Liver (tissue), 9 donors: Measurements from ENCODE around the gene DPM2. TPM values are rescaled to one million over a fixed set of nuclear protein-coding genes. Genes with fewer than 3 reads are reported as not detected.

ENCODE experiments used
- DNase-seq: peaks from one replicate; pipeline ENCODE4 v3.0.0-alpha.2; 2017; ENCODE audit warnings: low spot score
- H3K27ac ChIP-seq, 2 donors: one replicate each; pipeline ENCODE4 v1.7.0; 2013; ENCODE audit warnings: inconsistent platforms in 2 of 2, low read length in 2 of 2, control low read depth in 1 of 2, low read depth in 1 of 2, mild to moderate bottlenecking in 1 of 2
- H3K27me3 ChIP-seq, 4 donors: one replicate each; pipeline versions ENCODE4 v1.6.1 to v1.7.0; 2013; ENCODE audit warnings: low read length in 3 of 4, inconsistent platforms in 1 of 4, mild to moderate bottlenecking in 1 of 4, moderate library complexity in 1 of 4; ENCODE audit not compliant: control insufficient read depth in 4 of 4, insufficient read depth in 4 of 4
- H3K36me3 ChIP-seq, 4 donors: one replicate each; pipeline versions ENCODE4 v1.6.1 to v1.7.0; 2013; ENCODE audit warnings: low read length in 3 of 4, mild to moderate bottlenecking in 3 of 4, low read depth in 1 of 4, moderate library complexity in 1 of 4; ENCODE audit not compliant: control insufficient read depth in 4 of 4, insufficient read depth in 3 of 4
- H3K4me1 ChIP-seq, 4 donors: one replicate each; pipeline versions ENCODE4 v1.6.1 to v1.7.0; 2013; ENCODE audit warnings: low read length in 3 of 4, mild to moderate bottlenecking in 3 of 4, moderate library complexity in 1 of 4; ENCODE audit not compliant: control insufficient read depth in 4 of 4, insufficient read depth in 4 of 4
- H3K4me3 ChIP-seq, 3 donors: one replicate each; pipeline versions ENCODE4 v1.6.1 to v1.7.0; 2013; ENCODE audit warnings: low read length in 3 of 3, control low read depth in 1 of 3, low read depth in 1 of 3, mild to moderate bottlenecking in 1 of 3
- H3K9ac ChIP-seq, 2 donors: one replicate each; pipeline ENCODE4 v1.7.0; 2013; ENCODE audit warnings: low read length in 2 of 2, mild to moderate bottlenecking in 2 of 2, moderate library complexity in 2 of 2, control low read depth in 1 of 2, low read depth in 1 of 2
- H3K9me3 ChIP-seq, 4 donors: one replicate each; pipeline versions ENCODE4 v1.6.1 to v1.7.0; 2013; ENCODE audit warnings: low read length in 3 of 4; ENCODE audit not compliant: control insufficient read depth in 4 of 4
- FOXA1 ChIP-seq: IDR thresholded peaks from 2 replicates; pipeline ENCODE4 v1.6.1; 2016; ENCODE audit warnings: antibody characterized with exemption
- FOXA2 ChIP-seq: IDR thresholded peaks from 2 replicates; pipeline ENCODE4 v1.6.1; 2016; ENCODE audit warnings: antibody characterized with exemption
- GABPA ChIP-seq, 2 donors: IDR thresholded peaks in 1 of 2; conservative IDR thresholded peaks in 1 of 2; 2 replicates each; pipeline ENCODE4 v1.6.1; 2016; ENCODE audit warnings: antibody characterized with exemption in 2 of 2, mild to moderate bottlenecking in 1 of 2, moderate library complexity in 1 of 2
- JUND ChIP-seq, 2 donors: IDR thresholded peaks; 2 replicates each; pipeline ENCODE4 v1.6.1; 2016; ENCODE audit warnings: antibody characterized with exemption in 2 of 2
- RAD21 ChIP-seq, 2 donors: IDR thresholded peaks; 2 replicates each; pipeline ENCODE4 v1.6.1; 2016; ENCODE audit warnings: antibody characterized with exemption in 2 of 2, mild to moderate bottlenecking in 2 of 2
- RXRA ChIP-seq, 2 donors: IDR thresholded peaks; 2 replicates each; pipeline ENCODE4 v1.6.1; 2017 to 2018; ENCODE audit warnings: antibody characterized with exemption in 2 of 2, mild to moderate bottlenecking in 1 of 2
- YY1 ChIP-seq: IDR thresholded peaks from 2 replicates; pipeline ENCODE4 v1.6.1; 2016; ENCODE audit warnings: antibody characterized with exemption, mild to moderate bottlenecking
- WGBS: extraction: QIAGEN DNeasy Blood & Tissue Kit; methylation state at CpG from one replicate; pipeline ENCODE4 v1.1.7; 2013; 5-methylcytosine and 5-hydroxymethylcytosine counted together
- polyA plus RNA-seq, 2 donors: library from polyadenylated mRNA; stranded (reverse) in 1 of 2; unstranded in 1 of 2; fragments of 200-250 nt in 1 of 2; fragments of >200 nt in 1 of 2; fragmentation: Nextera tagmentation in 1 of 2; extraction: Ambion mirVana in 1 of 2; gene quantifications; one replicate each; pipeline versions ENCODE4 v1.2.1 to v1.2.3, GENCODE V29; 2013 to 2015
- total RNA-seq, 2 donors: library from RNA; depleted of rRNA; stranded (reverse); fragments of >200 nt; gene quantifications; one replicate each; pipeline ENCODE4 v1.2.3, GENCODE V29; 2014
- TF ChIP-seq, protein P1 (sequence below): IDR thresholded peaks from 2 replicates; pipeline ENCODE4 v1.6.1; 2016; ENCODE audit warnings: antibody characterized with exemption
- TF ChIP-seq, protein P2 (sequence below): fragments of 150-350 bp; IDR thresholded peaks from 2 replicates; pipeline ENCODE4 v1.5.1; 2017; ENCODE audit warnings: improper control_type of control experiment, low read depth, low read length; ENCODE audit not compliant: missing input control
- donor health status: healthy.
- donor health status: healthy.
- donor health status: healthy.
- donor health status: healthy.
- donor health status: healthy.

The DPM2 gene
- total and polyA plus RNA-seq, 4 donors = 9.3 to 25.0 (median 22.0) TPM

GRCh38 chr9:127912882-127913281 lies 24.8 kb downstream of the DPM2 start:
- no peaks in the 10 kb centered on the region for H3K9me3 ChIP-seq
- H3K36me3 ChIP-seq = peaks cover 0 to 1% (median 0%) of the 10 kb centered on the region in 4 donors
- peaks cover 6 to 28% (median 14%) of the 10 kb centered on the region in 4 donors for H3K4me1 ChIP-seq
- no peak for TF ChIP-seq YY1
- TF ChIP-seq, protein P1, sequence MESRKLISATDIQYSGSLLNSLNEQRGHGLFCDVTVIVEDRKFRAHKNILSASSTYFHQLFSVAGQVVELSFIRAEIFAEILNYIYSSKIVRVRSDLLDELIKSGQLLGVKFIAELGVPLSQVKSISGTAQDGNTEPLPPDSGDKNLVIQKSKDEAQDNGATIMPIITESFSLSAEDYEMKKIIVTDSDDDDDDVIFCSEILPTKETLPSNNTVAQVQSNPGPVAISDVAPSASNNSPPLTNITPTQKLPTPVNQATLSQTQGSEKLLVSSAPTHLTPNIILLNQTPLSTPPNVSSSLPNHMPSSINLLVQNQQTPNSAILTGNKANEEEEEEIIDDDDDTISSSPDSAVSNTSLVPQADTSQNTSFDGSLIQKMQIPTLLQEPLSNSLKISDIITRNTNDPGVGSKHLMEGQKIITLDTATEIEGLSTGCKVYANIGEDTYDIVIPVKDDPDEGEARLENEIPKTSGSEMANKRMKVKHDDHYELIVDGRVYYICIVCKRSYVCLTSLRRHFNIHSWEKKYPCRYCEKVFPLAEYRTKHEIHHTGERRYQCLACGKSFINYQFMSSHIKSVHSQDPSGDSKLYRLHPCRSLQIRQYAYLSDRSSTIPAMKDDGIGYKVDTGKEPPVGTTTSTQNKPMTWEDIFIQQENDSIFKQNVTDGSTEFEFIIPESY = no peak
- no peak for TF ChIP-seq FOXA2
- peak in 1 of 2 donors; percentile 26 for TF ChIP-seq RXRA (IDR thresholded peaks at IDR 0.05)
- TF ChIP-seq RAD21 (IDR thresholded peaks at IDR 0.05) = no peak
- TF ChIP-seq FOXA1 = no peak
- no peak overlapping the region for H3K27ac ChIP-seq
- no peak for DNase-seq
- WGBS = 53% methylated on average over 5 of the region's 5 CpGs
- H3K4me3 ChIP-seq = no peak overlapping the region
- H3K9ac ChIP-seq = no peak overlapping the region
- no peaks in the 10 kb centered on the region for H3K27me3 ChIP-seq

- no peak for TF ChIP-seq GABPA (IDR thresholded peaks at IDR 0.05 in 1 of 2, conservative IDR thresholded peaks at IDR 0.05 in 1 of 2)
- no peak for TF ChIP-seq FOXA1
- TF ChIP-seq, protein P1 = no peak
- H3K27ac ChIP-seq = no peak overlapping the region
- no peak overlapping the region for H3K4me3 ChIP-seq
- no peak for DNase-seq
- H3K9ac ChIP-seq = no peak overlapping the region
- peaks cover 0 to 1% (median 0%) of the 10 kb centered on the region in 4 donors for H3K36me3 ChIP-seq
- WGBS = 92% methylated on average over 31 of the region's 31 CpGs
- H3K4me1 ChIP-seq = peaks cover 6 to 27% (median 14%) of the 10 kb centered on the region in 4 donors
- no peaks in the 10 kb centered on the region for H3K27me3 ChIP-seq
- no peaks in the 10 kb centered on the region for H3K9me3 ChIP-seq
These were observed 25.4 kb downstream of the DPM2 start for GRCh38 chr9:127912296-127912695.

GRCh38 chr9:127910613-127911205 lies 26.9 kb downstream of the DPM2 start:
- Histone ChIP-seq H3K4me1 (peaks cover 0 to 14% (median 7%) of the 10 kb centered on the region in 4 donors), H3K27ac (no peak overlapping the region), H3K9ac (no peak overlapping the region), H3K4me3 (no peak overlapping the region), H3K9me3 (no peaks in the 10 kb centered on the region), H3K27me3 (no peaks in the 10 kb centered on the region), H3K36me3 (peaks cover 0 to 1% (median 0%) of the 10 kb centered on the region in 4 donors)
- no peak for DNase-seq
- 75% methylated on average over 6 of the region's 6 CpGs for WGBS
- peak; percentile 35 to 50 for TF ChIP-seq RAD21 (IDR thresholded peaks at IDR 0.05)
- no peak for TF ChIP-seq JUND (IDR thresholded peaks at IDR 0.05)
- TF ChIP-seq, protein P2, sequence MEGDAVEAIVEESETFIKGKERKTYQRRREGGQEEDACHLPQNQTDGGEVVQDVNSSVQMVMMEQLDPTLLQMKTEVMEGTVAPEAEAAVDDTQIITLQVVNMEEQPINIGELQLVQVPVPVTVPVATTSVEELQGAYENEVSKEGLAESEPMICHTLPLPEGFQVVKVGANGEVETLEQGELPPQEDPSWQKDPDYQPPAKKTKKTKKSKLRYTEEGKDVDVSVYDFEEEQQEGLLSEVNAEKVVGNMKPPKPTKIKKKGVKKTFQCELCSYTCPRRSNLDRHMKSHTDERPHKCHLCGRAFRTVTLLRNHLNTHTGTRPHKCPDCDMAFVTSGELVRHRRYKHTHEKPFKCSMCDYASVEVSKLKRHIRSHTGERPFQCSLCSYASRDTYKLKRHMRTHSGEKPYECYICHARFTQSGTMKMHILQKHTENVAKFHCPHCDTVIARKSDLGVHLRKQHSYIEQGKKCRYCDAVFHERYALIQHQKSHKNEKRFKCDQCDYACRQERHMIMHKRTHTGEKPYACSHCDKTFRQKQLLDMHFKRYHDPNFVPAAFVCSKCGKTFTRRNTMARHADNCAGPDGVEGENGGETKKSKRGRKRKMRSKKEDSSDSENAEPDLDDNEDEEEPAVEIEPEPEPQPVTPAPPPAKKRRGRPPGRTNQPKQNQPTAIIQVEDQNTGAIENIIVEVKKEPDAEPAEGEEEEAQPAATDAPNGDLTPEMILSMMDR = peak; percentile 5
